ENCODE measurements around the gene P2RY11.

The P2RY11 gene

GRCh38 chr19:10114651-10115391 lies 3.3 kb downstream of the P2RY11 start:
- Mint-ChIP-seq H3K27ac (peak overlapping the region; percentile 73), H3K9me3 (no peaks in the 10 kb centered on the region), H3K4me1 (peaks cover 68% of the 10 kb centered on the region), H3K36me3 (ENCODE audit: low read depth) (peaks cover 52% of the 10 kb centered on the region), H3K27me3 (no peaks in the 10 kb centered on the region), H3K4me3 (no peak overlapping the region)
- peak; percentile 45 for DNase-seq
- peak; percentile 1 for ATAC-seq

- Mint-ChIP-seq H3K9me3 (no peaks in the 10 kb centered on the region), H3K4me1 (peaks cover 63% of the 10 kb centered on the region), H3K27me3 (no peaks in the 10 kb centered on the region), H3K36me3 (ENCODE audit: low read depth) (peaks cover 47% of the 10 kb centered on the region), H3K4me3 (peak overlapping the region; percentile 59), H3K27ac (peak overlapping the region; percentile 73)
- no peak for DNase-seq
- no peak for ATAC-seq
Measured at GRCh38 chr19:10115392-10116084, 4.0 kb downstream of the P2RY11 start.

DNA sequence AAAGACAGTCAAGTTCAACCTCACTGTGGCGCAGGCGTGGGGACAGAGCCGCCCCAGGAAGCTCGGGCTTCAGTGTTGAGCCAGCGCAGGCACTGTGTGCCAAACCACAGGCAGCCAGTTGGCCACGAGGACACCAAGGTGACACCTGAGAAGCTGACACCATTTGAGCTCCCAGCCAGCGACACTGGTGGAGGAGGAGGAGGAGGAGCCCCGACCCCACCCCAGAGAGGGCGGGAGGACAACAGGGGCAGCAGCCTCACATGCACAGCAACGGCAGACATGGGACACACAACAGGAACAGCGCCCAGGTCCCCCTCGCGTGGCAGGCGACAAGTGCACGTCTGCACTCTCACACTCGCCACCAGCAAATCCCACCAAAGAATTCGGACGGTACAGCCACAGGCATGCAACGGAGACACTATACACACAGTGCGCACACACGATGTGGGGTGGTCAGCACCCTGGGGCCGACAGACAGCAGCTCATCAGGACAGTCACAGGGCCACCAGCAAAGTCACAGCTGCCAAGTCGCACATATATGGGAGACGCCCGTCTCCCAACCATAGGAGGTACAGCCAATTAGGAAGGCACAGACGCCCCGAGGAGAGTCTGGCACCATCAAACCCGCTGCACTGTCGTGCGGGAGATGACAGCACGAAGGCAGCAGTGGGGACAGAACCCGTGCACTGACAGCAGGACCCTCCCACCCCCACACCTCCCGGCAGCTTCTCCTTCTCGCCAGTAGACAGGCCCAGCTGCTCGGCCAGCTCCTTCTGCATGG lies 4.8 kb downstream of the P2RY11 start:
- H3K4me3 Mint-ChIP-seq = peak overlapping the region; percentile 59
- H3K27ac Mint-ChIP-seq = peak overlapping the region; percentile 73
- H3K4me1 Mint-ChIP-seq = peaks cover 60% of the 10 kb centered on the region
- no peaks in the 10 kb centered on the region for H3K9me3 Mint-ChIP-seq
- DNase-seq (no peak), ATAC-seq (no peak)
- H3K27me3 Mint-ChIP-seq = no peaks in the 10 kb centered on the region
- H3K36me3 Mint-ChIP-seq (ENCODE audit: low read depth) = peaks cover 41% of the 10 kb centered on the region

GRCh38 chr19:10116866-10117616 lies 5.5 kb downstream of the P2RY11 start:
- H3K4me3 Mint-ChIP-seq = peak overlapping the region; percentile 59
- H3K9me3 Mint-ChIP-seq = no peaks in the 10 kb centered on the region
- H3K27me3 Mint-ChIP-seq = no peaks in the 10 kb centered on the region
- ATAC-seq (no peak), DNase-seq (no peak)
- no peak overlapping the region for H3K27ac Mint-ChIP-seq
- peaks cover 35% of the 10 kb centered on the region for H3K36me3 Mint-ChIP-seq (ENCODE audit: low read depth)
- H3K4me1 Mint-ChIP-seq = peaks cover 53% of the 10 kb centered on the region

DNA sequence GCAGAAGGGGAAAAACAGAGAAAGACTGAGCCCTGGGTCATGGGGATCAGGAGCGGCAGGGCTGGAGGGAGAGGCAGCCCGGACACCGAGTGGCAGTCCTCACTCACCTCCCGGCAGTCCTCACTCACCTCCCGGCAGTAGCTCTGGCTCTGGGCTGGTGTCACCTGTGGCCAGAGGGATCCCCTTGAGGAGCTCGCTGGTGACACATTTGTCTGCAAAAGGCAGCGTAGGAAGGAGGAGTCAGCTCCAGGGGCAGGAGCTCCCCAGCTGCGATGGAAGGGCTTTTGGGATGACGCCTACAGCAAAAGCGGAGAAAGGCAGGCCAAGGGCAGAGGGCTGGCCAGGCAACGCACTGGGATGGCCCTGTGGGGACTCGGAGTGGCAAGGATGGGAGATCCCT lies 7.5 kb downstream of the P2RY11 start:
- peak overlapping the region; percentile 97 for H3K4me3 Mint-ChIP-seq
- H3K36me3 Mint-ChIP-seq (ENCODE audit: low read depth) = peaks cover 27% of the 10 kb centered on the region
- ATAC-seq (no peak), DNase-seq (no peak)
- H3K27ac Mint-ChIP-seq = peak overlapping the region; percentile 93
- no peaks in the 10 kb centered on the region for H3K9me3 Mint-ChIP-seq
- no peaks in the 10 kb centered on the region for H3K27me3 Mint-ChIP-seq
- H3K4me1 Mint-ChIP-seq = peaks cover 36% of the 10 kb centered on the region

DNA sequence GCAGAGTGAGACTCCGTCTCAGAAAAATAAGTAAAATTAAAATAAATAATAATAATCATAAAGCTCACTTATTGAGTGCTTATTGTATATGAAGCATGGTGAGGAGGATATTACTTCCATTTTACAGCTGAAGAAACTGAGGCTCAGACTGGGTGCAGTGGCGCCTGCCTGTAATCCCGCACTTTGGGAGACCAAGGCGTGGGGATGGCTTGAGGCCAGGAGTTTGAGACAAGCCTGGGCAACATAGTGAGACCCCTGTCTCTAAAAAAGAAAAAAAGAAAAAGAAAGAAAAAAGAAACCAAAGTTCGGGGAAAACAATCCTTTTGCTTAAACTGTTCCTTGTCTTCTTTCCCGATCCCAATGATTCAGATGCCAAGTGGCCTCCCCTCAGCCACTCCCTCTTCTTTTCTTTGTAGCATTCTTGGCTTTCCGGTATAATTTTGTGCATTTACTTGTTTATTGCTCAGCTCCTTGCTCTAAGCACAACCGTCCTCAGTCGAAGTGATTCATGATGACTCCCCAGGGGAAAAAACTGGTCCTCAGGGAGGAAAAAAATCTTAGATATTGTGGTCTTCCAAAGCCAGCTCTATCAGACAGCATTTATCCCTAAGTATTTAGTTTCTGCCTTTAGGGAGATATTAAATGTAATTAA lies 9.2 kb downstream of the P2RY11 start:
- H3K27me3 Mint-ChIP-seq = no peaks in the 10 kb centered on the region
- DNase-seq (no peak), ATAC-seq (no peak)
- no peak overlapping the region for H3K4me3 Mint-ChIP-seq
- H3K4me1 Mint-ChIP-seq = peaks cover 29% of the 10 kb centered on the region
- no peaks in the 10 kb centered on the region for H3K9me3 Mint-ChIP-seq
- peaks cover 19% of the 10 kb centered on the region for H3K36me3 Mint-ChIP-seq (ENCODE audit: low read depth)
- H3K27ac Mint-ChIP-seq = no peak overlapping the region

GRCh38 chr19:10122045-10122444 lies 10.6 kb downstream of the P2RY11 start:
- no peak for ATAC-seq
- Mint-ChIP-seq H3K36me3 (ENCODE audit: low read depth) (peaks cover 16% of the 10 kb centered on the region), H3K9me3 (no peaks in the 10 kb centered on the region), H3K27ac (no peak overlapping the region), H3K4me1 (peaks cover 24% of the 10 kb centered on the region), H3K27me3 (no peaks in the 10 kb centered on the region), H3K4me3 (no peak overlapping the region)
- no peak for DNase-seq

- Mint-ChIP-seq H3K27ac (no peak overlapping the region), H3K27me3 (no peaks in the 10 kb centered on the region), H3K36me3 (ENCODE audit: low read depth) (peaks cover 13% of the 10 kb centered on the region)
Measured at GRCh38 chr19:10124429-10124828, 12.9 kb downstream of the P2RY11 start.

DNA sequence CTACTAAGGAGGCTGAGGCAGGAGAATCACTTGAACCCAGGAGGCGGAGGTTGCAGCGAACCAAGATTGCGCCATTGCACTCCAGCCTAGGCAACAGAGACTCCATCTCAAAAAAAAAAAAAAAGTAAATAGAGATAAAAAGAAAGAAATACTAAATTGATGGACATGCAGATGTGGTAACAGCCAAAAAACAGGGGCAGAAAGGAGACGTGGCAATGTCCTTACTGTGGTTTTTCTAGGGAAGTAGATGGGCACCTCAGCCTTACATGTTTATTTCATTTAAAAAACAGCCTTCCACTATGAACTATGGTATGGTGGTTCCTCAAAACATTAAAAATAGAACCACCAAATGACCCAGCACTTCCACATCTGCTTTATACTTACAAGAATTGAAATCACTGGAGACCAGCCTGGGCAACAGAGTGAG lies 14.7 kb downstream of the P2RY11 start:
- peaks cover 16% of the 10 kb centered on the region for H3K36me3 Mint-ChIP-seq (ENCODE audit: low read depth)
- ATAC-seq = no peak
- no peak for DNase-seq
- H3K4me3 Mint-ChIP-seq = no peak overlapping the region
- no peaks in the 10 kb centered on the region for H3K4me1 Mint-ChIP-seq
- no peaks in the 10 kb centered on the region for H3K27me3 Mint-ChIP-seq
- no peak overlapping the region for H3K27ac Mint-ChIP-seq
- no peaks in the 10 kb centered on the region for H3K9me3 Mint-ChIP-seq

More at GRCh38 chr19:10124429-10124828, 12.9 kb downstream of the P2RY11 start:
- no peak overlapping the region for H3K4me3 Mint-ChIP-seq
- no peak for ATAC-seq
- no peaks in the 10 kb centered on the region for H3K9me3 Mint-ChIP-seq
- no peak for DNase-seq
- H3K4me1 Mint-ChIP-seq = peaks cover 7% of the 10 kb centered on the region

DNA sequence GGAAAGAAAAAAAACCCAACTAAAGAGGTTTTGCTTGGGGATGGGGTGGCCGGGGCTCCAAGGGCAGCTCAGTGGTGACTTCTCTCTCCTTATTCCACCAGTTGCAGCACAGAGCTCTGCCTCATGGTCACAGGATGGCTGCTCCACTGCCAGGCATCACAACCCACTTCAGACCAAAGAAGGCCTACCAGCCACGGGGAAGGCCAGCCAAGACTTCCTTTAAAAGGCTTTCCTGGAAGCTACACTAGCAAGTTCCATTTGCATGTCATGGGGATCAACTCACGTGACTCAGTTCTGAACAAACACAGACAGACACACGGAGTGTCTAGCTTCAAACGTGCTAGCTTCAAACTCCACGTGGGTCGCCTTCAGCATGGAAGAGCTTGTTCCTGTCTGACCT lies 21.4 kb downstream of the P2RY11 start:
- Mint-ChIP-seq H3K4me3 (no peak overlapping the region), H3K36me3 (ENCODE audit: low read depth) (peaks cover 28% of the 10 kb centered on the region), H3K27ac (no peak overlapping the region), H3K27me3 (no peaks in the 10 kb centered on the region), H3K4me1 (no peaks in the 10 kb centered on the region), H3K9me3 (no peaks in the 10 kb centered on the region)
- ATAC-seq (no peak), DNase-seq (no peak)

GRCh38 chr19:10133596-10133995 lies 22.1 kb downstream of the P2RY11 start:
- DNase-seq (no peak), ATAC-seq (no peak)
- H3K4me1 Mint-ChIP-seq = no peaks in the 10 kb centered on the region
- no peak overlapping the region for H3K27ac Mint-ChIP-seq
- H3K27me3 Mint-ChIP-seq = no peaks in the 10 kb centered on the region
- H3K9me3 Mint-ChIP-seq = no peaks in the 10 kb centered on the region
- H3K4me3 Mint-ChIP-seq = no peak overlapping the region
- peaks cover 23% of the 10 kb centered on the region for H3K36me3 Mint-ChIP-seq (ENCODE audit: low read depth)

DNA sequence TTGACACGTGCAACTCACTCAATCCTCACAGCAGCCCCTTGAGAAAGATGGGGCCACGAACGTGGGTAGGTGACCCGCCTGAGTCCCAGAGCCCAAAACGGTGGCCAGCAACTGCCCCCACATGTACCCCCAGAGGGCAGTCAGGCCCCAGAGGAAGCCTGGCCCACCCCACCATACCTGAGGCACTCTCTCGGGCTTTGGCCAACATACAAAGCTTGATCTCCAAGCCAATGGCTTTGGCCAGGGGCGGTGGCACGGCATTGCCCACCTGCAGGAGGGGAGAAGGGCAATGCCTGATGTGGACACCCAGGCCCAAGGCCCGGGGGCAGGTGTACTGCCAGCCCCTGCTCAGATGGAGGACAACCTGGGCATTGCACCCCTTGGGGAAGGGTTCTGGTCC lies 22.5 kb downstream of the P2RY11 start:
- Mint-ChIP-seq H3K27ac (no peak overlapping the region), H3K4me3 (no peak overlapping the region), H3K9me3 (no peaks in the 10 kb centered on the region), H3K36me3 (ENCODE audit: low read depth) (peaks cover 21% of the 10 kb centered on the region), H3K4me1 (no peaks in the 10 kb centered on the region), H3K27me3 (no peaks in the 10 kb centered on the region)
- ATAC-seq (no peak), DNase-seq (no peak)

DNA sequence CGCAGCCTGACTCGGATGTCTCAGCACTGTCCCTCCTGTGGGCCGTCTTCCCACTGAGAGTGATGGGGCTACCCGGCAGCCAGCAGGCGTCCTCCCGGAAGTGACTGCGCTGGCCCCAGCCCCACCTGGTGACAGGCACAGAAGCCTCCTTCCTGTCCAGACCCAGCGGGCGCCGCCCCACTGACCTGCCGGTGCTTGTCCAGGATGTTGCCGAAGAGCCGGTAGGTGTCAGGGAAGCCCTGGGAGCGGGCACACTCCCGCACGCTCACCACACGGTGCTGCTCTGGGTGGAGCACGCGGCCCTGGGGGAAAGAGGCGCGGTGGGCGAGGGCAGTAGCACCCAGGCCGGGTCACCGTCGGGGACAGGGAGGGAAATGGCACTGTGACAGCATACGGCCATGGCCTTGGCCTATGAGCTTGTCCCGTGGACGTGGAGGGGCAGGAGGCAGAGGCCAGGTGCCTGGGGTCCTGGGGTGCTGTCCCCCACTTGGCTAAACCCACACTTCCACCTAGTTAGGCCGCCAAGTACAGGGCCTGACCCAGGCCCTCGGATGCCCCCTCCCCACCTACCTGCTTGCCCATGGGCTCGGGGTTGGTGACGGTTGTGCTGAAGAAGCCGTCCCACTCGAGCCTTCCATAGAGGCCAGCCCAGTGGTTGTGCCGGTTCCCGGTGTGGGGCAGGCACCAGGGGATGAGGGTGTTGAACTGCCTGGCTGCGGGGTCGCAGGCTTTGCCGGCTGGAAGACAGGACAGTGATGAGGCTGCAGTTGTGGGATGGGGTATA lies 24.2 kb downstream of the P2RY11 start:
- H3K27ac Mint-ChIP-seq = no peak overlapping the region
- DNase-seq = no peak
- no peak overlapping the region for H3K4me3 Mint-ChIP-seq
- H3K27me3 Mint-ChIP-seq = no peaks in the 10 kb centered on the region
- H3K36me3 Mint-ChIP-seq (ENCODE audit: low read depth) = peaks cover 28% of the 10 kb centered on the region
- ATAC-seq = no peak
- no peaks in the 10 kb centered on the region for H3K4me1 Mint-ChIP-seq
- no peaks in the 10 kb centered on the region for H3K9me3 Mint-ChIP-seq

Measured in activated naive CD8-positive, alpha-beta T cell treated with anti-CD3 and anti-CD28 coated beads, Interleukin-2, amount 50 U/mL, for 24 hours (primary cell).